Kidney epithelial cell (primary cell): ENCODE results near the gene BCL2L2. TPM values are rescaled to one million over a fixed set of nuclear protein-coding genes. Genes with fewer than 3 reads are reported as not detected.
"Not testable (repeated sequence)": the region's sequence is repeated elsewhere in the genome, so short reads cannot be mapped to it uniquely, and the experiment has no call there.

Experiments
- DNase-seq: peaks from one replicate; pipeline ENCODE4 v3.0.0-alpha.2; 2010; ENCODE audit warnings: low read depth
- H3K27me3 ChIP-seq: 2 replicates; pipeline ENCODE4 v1.6.0; 2011; ENCODE audit warnings: low read length; ENCODE audit not compliant: control insufficient read depth, insufficient read depth
- H3K36me3 ChIP-seq: 2 replicates; pipeline ENCODE4 v1.5.1; 2011; ENCODE audit warnings: low read length; ENCODE audit not compliant: control insufficient read depth, insufficient read depth
- H3K4me3 ChIP-seq: 2 replicates; pipeline ENCODE4 v1.5.1; 2011; ENCODE audit warnings: low read depth, mild to moderate bottlenecking, control low read depth, low read length
- CTCF ChIP-seq: IDR thresholded peaks from 2 replicates; pipeline ENCODE4 v1.5.1; 2011; ENCODE audit warnings: mild to moderate bottlenecking, moderate library complexity, low read length, control low read depth, inconsistent platforms; ENCODE audit not compliant: insufficient read depth, poor library complexity, severe bottlenecking
- total RNA-seq: library from RNA; depleted of rRNA; stranded (reverse); fragments of >200 nt; gene quantifications from 2 replicates; pipeline ENCODE4 v1.2.3, GENCODE V29; 2015

The BCL2L2 gene
- total RNA-seq, 1 donor from 2014 or later = 16.2 TPM

GRCh38 chr14:23322568-23323517, 16.2 kb downstream of the BCL2L2 start:
- TF ChIP-seq CTCF = no peak
- H3K27me3 ChIP-seq = no peaks in the 10 kb centered on the region
- H3K36me3 ChIP-seq = no peaks in the 10 kb centered on the region
- DNase-seq = no peak
- H3K4me3 ChIP-seq = peak overlapping the region; percentile 96

DNA sequence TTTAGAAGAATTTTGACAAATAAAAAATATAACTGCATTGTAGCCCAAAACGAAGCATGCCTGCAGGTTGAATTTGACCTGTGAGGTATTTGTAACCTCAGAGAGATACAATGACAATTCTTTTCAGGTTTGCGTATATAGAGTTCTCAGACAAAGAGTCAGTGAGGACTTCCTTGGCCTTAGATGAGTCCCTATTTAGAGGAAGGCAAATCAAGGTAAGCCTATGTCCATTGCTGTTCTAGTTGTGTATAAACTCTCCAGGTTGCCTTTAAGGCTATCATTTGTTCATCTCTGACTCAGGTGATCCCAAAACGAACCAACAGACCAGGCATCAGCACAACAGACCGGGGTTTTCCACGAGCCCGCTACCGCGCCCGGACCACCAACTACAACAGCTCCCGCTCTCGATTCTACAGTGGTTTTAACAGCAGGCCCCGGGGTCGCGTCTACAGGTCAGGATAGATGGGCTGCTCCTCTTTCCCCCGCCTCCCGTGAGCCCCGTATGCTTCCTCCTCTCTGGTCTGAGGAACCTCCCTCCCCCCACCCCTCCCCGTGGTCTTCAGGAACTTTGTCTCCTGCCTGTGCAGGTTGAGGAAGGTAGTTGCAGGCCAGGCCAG, 17.3 kb downstream of the BCL2L2 start:
- no peak for DNase-seq
- Histone ChIP-seq H3K4me3 (no peak overlapping the region), H3K36me3 (no peaks in the 10 kb centered on the region), H3K27me3 (no peaks in the 10 kb centered on the region)
- no peak for TF ChIP-seq CTCF

- TF ChIP-seq CTCF = no peak
- DNase-seq = no peak
- no peaks in the 10 kb centered on the region for H3K36me3 ChIP-seq
- H3K4me3 ChIP-seq = no peak overlapping the region
- no peaks in the 10 kb centered on the region for H3K27me3 ChIP-seq
Observed at GRCh38 chr14:23324455-23324846, 17.8 kb downstream of the BCL2L2 start.

GRCh38 chr14:23324993-23325392, 18.4 kb downstream of the BCL2L2 start:
- DNase-seq = no peak
- Histone ChIP-seq H3K4me3 (no peak overlapping the region), H3K36me3 (no peaks in the 10 kb centered on the region), H3K27me3 (no peaks in the 10 kb centered on the region)
- no peak for TF ChIP-seq CTCF

- H3K27me3 ChIP-seq, H3K36me3 ChIP-seq, DNase-seq, H3K4me3 ChIP-seq: not testable (repeated sequence)
Observed at GRCh38 chr14:23325746-23326145, 19.1 kb downstream of the BCL2L2 start.

- no peak for TF ChIP-seq CTCF
- Histone ChIP-seq H3K27me3 (no peaks in the 10 kb centered on the region), H3K36me3 (no peaks in the 10 kb centered on the region), H3K4me3 (no peak overlapping the region)
- no peak for DNase-seq
Observed at GRCh38 chr14:23326491-23327332, 20.1 kb downstream of the BCL2L2 start.
